HepG2 (cell line): ENCODE data around the gene ENC1. TPM values are rescaled to one million over a fixed set of nuclear protein-coding genes. Genes with fewer than 3 reads are reported as not detected.

ENCODE experiments used
- ATAC-seq: fragments of 200-7000 bp; cut with Tn5 transposase; 3 replicates; pipeline ENCODE4 v1.9.1; 2020; ENCODE audit warnings: mild to moderate bottlenecking, moderate library complexity
- BruUV-seq: library from RNA; stranded (reverse); fragments of 400-500 nt; replicated peaks from 2 replicates; lab custom pipeline; 2021; lab: Mats Ljungman, UMichigan
- CTCF ChIA-PET: fragments of 300-600 bp; formaldehyde crosslinking; extraction: SDS; loops from one replicate; lab custom pipeline; 2021; ENCODE audit warnings: low total read pairs, inconsistent platforms, low intra/inter-chr PET ratio; lab: Yijun Ruan, JAX
- POLR2A ChIA-PET: fragments of 350-600 bp; sonication (Branson Sonifier 250); formaldehyde crosslinking; loops from one replicate; lab custom pipeline; 2020; ENCODE audit warnings: antibody characterized with exemption, inconsistent platforms; lab: Yijun Ruan, JAX
- DNase-seq: peaks from one replicate; pipeline ENCODE4 v3.0.0-alpha.2; 2015; ENCODE audit warnings: low spot score
- FAIRE-seq: peaks from 3 replicates; lab custom pipeline; 2011; peaks lifted over from hg19 to GRCh38; lab: Jason Lieb, UNC
- H2AFZ ChIP-seq: one replicate; pipeline ENCODE4 v1.6.1; 2011; ENCODE audit warnings: low read length, inconsistent platforms
- H3K27ac ChIP-seq: fragments of 300-600 bp; 3 replicates; pipeline ENCODE4 v1.8.0; 2011; ENCODE audit warnings: mixed run types, mild to moderate bottlenecking, mixed read lengths, low read length, inconsistent platforms; ENCODE audit not compliant: insufficient read depth; ENCODE audit errors: extremely low read length
- H3K27me3 ChIP-seq, 2 experiments: fragments of 200-600 bp in 1 of 2; 2 replicates in 1 of 2; 3 replicates in 1 of 2; pipeline versions ENCODE4 v1.6.0 to v1.8.0; 2011; ENCODE audit warnings: low read length in 2 of 2, mild to moderate bottlenecking in 2 of 2, moderate library complexity in 2 of 2, inconsistent platforms in 1 of 2; ENCODE audit not compliant: insufficient read depth in 2 of 2, control insufficient read depth in 1 of 2
- H3K36me3 ChIP-seq, 2 experiments: fragments of 200-600 bp in 1 of 2; replicated peaks in 1 of 2; 2 replicates in 1 of 2; 3 replicates in 1 of 2; pipeline versions ENCODE4 v1.5.1 to v1.8.0; 2011; ENCODE audit warnings: low read length in 2 of 2, inconsistent platforms in 1 of 2; ENCODE audit not compliant: insufficient read depth in 2 of 2, control insufficient read depth in 1 of 2
- H3K4me1 ChIP-seq: 2 replicates; pipeline ENCODE4 v1.5.1; 2012; ENCODE audit warnings: low read length, inconsistent platforms; ENCODE audit not compliant: insufficient read depth
- H3K4me2 ChIP-seq: 2 replicates; pipeline ENCODE4 v1.6.0; 2011; ENCODE audit warnings: low read depth, low read length, inconsistent platforms
- H3K4me3 ChIP-seq, 3 experiments: fragments of 200-600 bp in 1 of 3; sonication (generic), shearing (Covaris generic) in 1 of 3; replicated peaks in 1 of 3; 2 replicates each; pipeline ENCODE4 v1.5.1; 2011 to 2016; ENCODE audit warnings: low read length in 3 of 3, inconsistent platforms in 2 of 3, low read depth in 2 of 3, mild to moderate bottlenecking in 2 of 3, control low read depth in 1 of 3, mixed read lengths in 1 of 3; ENCODE audit not compliant: insufficient read depth in 1 of 3
- H3K79me2 ChIP-seq: one replicate; pipeline ENCODE4 v1.6.1; 2011; ENCODE audit warnings: low read length, inconsistent platforms; ENCODE audit not compliant: insufficient read depth
- H3K9ac ChIP-seq: 2 replicates; pipeline ENCODE4 v1.6.0; 2011; ENCODE audit warnings: mild to moderate bottlenecking, low read depth, low read length, inconsistent platforms; ENCODE audit not compliant: insufficient read depth
- H3K9me3 ChIP-seq: 2 replicates; pipeline ENCODE4 v1.5.1; 2012; ENCODE audit warnings: mild to moderate bottlenecking, low read length
- H4K20me1 ChIP-seq: 2 replicates; pipeline ENCODE4 v1.6.0; 2011; ENCODE audit warnings: inconsistent platforms, mild to moderate bottlenecking, low read length, moderate library complexity; ENCODE audit not compliant: insufficient read depth
- E2F1 ChIP-seq: sonication (generic); formaldehyde crosslinking; IDR thresholded peaks from 2 replicates; pipeline ENCODE4 v1.5.0; 2020; ENCODE audit warnings: missing genetic modification reagents
- FOXJ3 ChIP-seq: sonication (generic); formaldehyde crosslinking; IDR thresholded peaks from 2 replicates; pipeline ENCODE4 v1.4.0; 2020; ENCODE audit warnings: missing genetic modification reagents, mild to moderate bottlenecking, borderline replicate concordance
- HMGXB3 ChIP-seq: sonication (generic); formaldehyde crosslinking; IDR thresholded peaks from 2 replicates; pipeline ENCODE4 v1.4.0; 2020; ENCODE audit warnings: missing genetic modification reagents, borderline replicate concordance
- POLR2AphosphoS2 ChIP-seq: IDR thresholded peaks from 2 replicates; pipeline ENCODE4 v1.6.1; 2011; ENCODE audit warnings: low read depth, low read length, improper control_type of control experiment
- RARA ChIP-seq: IDR thresholded peaks from 2 replicates; pipeline ENCODE4 v1.6.1; 2016; ENCODE audit warnings: missing genetic modification reagents, missing compliant biosample characterization
- RBM22 ChIP-seq: fragments of 200-400 bp; formaldehyde crosslinking; optimal IDR thresholded peaks from 2 replicates; pipeline ENCODE3; 2017; ENCODE audit warnings: mild to moderate bottlenecking, low read length, moderate library complexity
- RNF219 ChIP-seq: sonication (generic); formaldehyde crosslinking; IDR thresholded peaks from 2 replicates; pipeline ENCODE4 v1.5.0; 2020; ENCODE audit warnings: mild to moderate bottlenecking, missing genetic modification reagents
- SSRP1 ChIP-seq: IDR thresholded peaks from 2 replicates; pipeline ENCODE4 v1.6.1; 2016; ENCODE audit warnings: control low read depth
- ZBTB4 ChIP-seq: sonication (generic); formaldehyde crosslinking; IDR thresholded peaks from 2 replicates; pipeline ENCODE4 v1.4.0; 2020; ENCODE audit warnings: missing genetic modification reagents, mild to moderate bottlenecking, borderline replicate concordance
- ZNF235 ChIP-seq: sonication (generic); formaldehyde crosslinking; IDR thresholded peaks from 2 replicates; pipeline ENCODE4 v1.8.1; 2023; ENCODE audit warnings: mild to moderate bottlenecking, missing genetic modification reagents, borderline replicate concordance
- ZNF615 ChIP-seq: sonication (generic); formaldehyde crosslinking; IDR thresholded peaks from 2 replicates; pipeline ENCODE4 v1.5.0; 2020; ENCODE audit warnings: mild to moderate bottlenecking, missing genetic modification reagents, borderline replicate concordance
- ZNF709 ChIP-seq: sonication (generic); formaldehyde crosslinking; IDR thresholded peaks from 2 replicates; pipeline ENCODE4 v1.5.0; 2020; ENCODE audit warnings: mild to moderate bottlenecking, missing genetic modification reagents
- WGBS: methylation state at CpG from one replicate; pipeline ENCODE4 v1.1.6; 2017; ENCODE audit warnings: low lambda C conversion rate; 5-methylcytosine and 5-hydroxymethylcytosine counted together
- in situ Hi-C: cut with HindIII; loops from 2 replicates; pipeline ENCODE4 v1.10.0; 2017; ENCODE audit warnings: low pct_unique_long_range_greater_than_20kb; ENCODE audit not compliant: extremely low pct_ligation_motif_present
- intact Hi-C: fragments of 100-400 bp; cut with micrococcal nuclease; formaldehyde crosslinking; loops from one replicate; pipeline ENCODE4 v1.10.0; 2022; ENCODE audit not compliant: unreplicated experiment
- polyA plus RNA-seq, 8 experiments: library from polyadenylated mRNA; depleted of rRNA in 3 of 8; stranded (reverse) in 7 of 8; unstranded in 1 of 8; fragments of >200 nt; fragmentation: Illumina TruSeq in 4 of 8; extraction: Trizol in 4 of 8; gene quantifications; 2 replicates each; pipeline versions ENCODE4 v1.2.1 to v1.2.3, GENCODE V29; 2011 to 2016; ENCODE audit warnings: low read depth in 4 of 8, missing spikeins in 1 of 8, mixed read lengths in 1 of 8; ENCODE audit not compliant: insufficient read depth in 1 of 8
- total RNA-seq, 5 experiments: library from RNA; depleted of rRNA; stranded (reverse); fragments of >200 nt; fragmentation: Illumina TruSeq; extraction: Trizol; gene quantifications; 2 replicates each; pipeline ENCODE4 v1.2.3, GENCODE V29; 2016; ENCODE audit warnings: low read depth in 1 of 5

The ENC1 gene
- total and polyA plus RNA-seq, 2 of the 13 experiments (the other 11 are each of a cell fraction or from before 2014, with no cell fraction given), result 63.8 to 64.4 TPM

- FAIRE-seq (no peak), DNase-seq (no peak), ATAC-seq (no peak)
- Histone ChIP-seq H3K9me3 (no peaks in the 10 kb centered on the region), H3K4me2 (no peak overlapping the region), H3K4me3 (no peak overlapping the region), H3K4me1 (peaks cover 25% of the 10 kb centered on the region), H3K36me3 (no peaks in the 10 kb centered on the region), H4K20me1 (no peaks in the 10 kb centered on the region), H2AFZ (no peak overlapping the region), H3K27me3 (no peaks in the 10 kb centered on the region), H3K79me2 (no peaks in the 10 kb centered on the region), H3K27ac (no peak overlapping the region), H3K9ac (no peak overlapping the region)
- POLR2A ChIA-PET, result no interaction called here
- in situ Hi-C loops, result no loop called here
- intact Hi-C loops, result no loop called here
- WGBS, result 69% methylated on average over 1 of the region's 1 CpG
- CTCF ChIA-PET, result no interaction called here
- no TSS peak for BruUV-seq
- TF ChIP-seq RBM22, result no peak
- TF ChIP-seq ZNF709 (CRISPR knock-in tag), result no peak
- TF ChIP-seq SSRP1, result no peak
- TF ChIP-seq FOXJ3 (CRISPR knock-in tag), result no peak
- no peak for TF ChIP-seq E2F1 (CRISPR knock-in tag)
- no peak for TF ChIP-seq RNF219
- no peak for TF ChIP-seq HMGXB3 (CRISPR knock-in tag)
- no peak for TF ChIP-seq ZNF615 (CRISPR knock-in tag)
- TF ChIP-seq ZNF235 (CRISPR knock-in tag), result no peak
- no peak for TF ChIP-seq RARA (CRISPR knock-in tag)
- no peak for TF ChIP-seq POLR2AphosphoS2
- TF ChIP-seq ZBTB4 (CRISPR knock-in tag), result no peak
Observed at GRCh38 chr5:74603376-74603775, 37.2 kb downstream of the ENC1 start.
